Epithelial cell of esophagus (primary cell): ENCODE results near the gene AFF1.
"Not testable (repeated sequence)": the region's sequence is repeated elsewhere in the genome, so short reads cannot be mapped to it uniquely, and the experiment has no call there.

Experiments
- DNase-seq: peaks from one replicate; pipeline ENCODE4 v3.0.0; 2010; ENCODE audit warnings: low read depth
- H3K4me3 ChIP-seq: 2 replicates; pipeline ENCODE4 v1.5.1; 2011; ENCODE audit warnings: mild to moderate bottlenecking, low read length, control low read depth
- CTCF ChIP-seq: IDR thresholded peaks from 2 replicates; pipeline ENCODE4 v1.5.1; 2011; ENCODE audit warnings: low read depth, mild to moderate bottlenecking, low read length, control low read depth, inconsistent platforms; ENCODE audit not compliant: insufficient read depth; ENCODE audit errors: missing control alignments

The AFF1 gene

GRCh38 chr4:86980230-86980629, 45.4 kb downstream of the AFF1 start:
- no peak for TF ChIP-seq CTCF
- DNase-seq = no peak

GRCh38 chr4:86981789-86982188, 47.0 kb downstream of the AFF1 start:
- no peak for DNase-seq
- no peak overlapping the region for H3K4me3 ChIP-seq
- no peak for TF ChIP-seq CTCF

More at GRCh38 chr4:86980230-86980629, 45.4 kb downstream of the AFF1 start:
- no peak overlapping the region for H3K4me3 ChIP-seq

- H3K4me3 ChIP-seq, DNase-seq: not testable (repeated sequence)
Measured at GRCh38 chr4:86985852-86986251, 51.0 kb downstream of the AFF1 start.

GRCh38 chr4:86989658-86990057, 54.8 kb downstream of the AFF1 start:
- H3K4me3 ChIP-seq, DNase-seq: not testable (repeated sequence)

GRCh38 chr4:86990510-86990909, 55.7 kb downstream of the AFF1 start:
- no peak for TF ChIP-seq CTCF
- H3K4me3 ChIP-seq = no peak overlapping the region
- DNase-seq = no peak

GRCh38 chr4:86991994-86992393, 57.2 kb downstream of the AFF1 start:
- no peak for DNase-seq
- no peak overlapping the region for H3K4me3 ChIP-seq
- no peak for TF ChIP-seq CTCF

- no peak overlapping the region for H3K4me3 ChIP-seq
- no peak for DNase-seq
- TF ChIP-seq CTCF = no peak
Measured at GRCh38 chr4:86993909-86994681, 59.3 kb downstream of the AFF1 start.

- no peak overlapping the region for H3K4me3 ChIP-seq
- TF ChIP-seq CTCF = no peak
- no peak for DNase-seq
Measured at GRCh38 chr4:86994686-86995085, 59.9 kb downstream of the AFF1 start.

GRCh38 chr4:86996510-86996909, 61.7 kb downstream of the AFF1 start:
- not testable (repeated sequence) for H3K4me3 ChIP-seq, DNase-seq
